Pancreas (tissue), 10 donors: Measurements from ENCODE around the gene PTOV1. TPM values are rescaled to one million over a fixed set of nuclear protein-coding genes. Genes with fewer than 3 reads are reported as not detected.

Source experiments
- ATAC-seq, 4 donors: fragments of 200-7000 bp; cut with Tn5 transposase; one replicate each; pipeline versions ENCODE4 v1.8.0 to v1.9.1; 2020; ENCODE audit warnings: mild to moderate bottlenecking in 4 of 4, moderate library complexity in 4 of 4
- DNase-seq, 6 donors: peaks; one replicate each; pipeline ENCODE4 v3.0.0-alpha.2; 2020
- FAIRE-seq: peaks from 2 replicates; lab custom pipeline; 2012; peaks lifted over from hg19 to GRCh38; lab: Jason Lieb, UNC
- H3K27ac ChIP-seq, 4 donors: fragments of 200-600 bp; sonication (generic); 1 replicate in 3 of 4; 2 replicates in 1 of 4; pipeline versions ENCODE4 v1.5.0 to v1.8.0; 2020
- H3K27me3 ChIP-seq, 4 donors: fragments of 200-600 bp; one replicate each; pipeline ENCODE4 v1.8.0; 2021
- H3K36me3 ChIP-seq, 3 donors: fragments of 200-600 bp; sonication (generic) in 1 of 3; one replicate each; pipeline versions ENCODE4 v1.5.0 to v1.8.0; 2020 to 2021
- H3K4me1 ChIP-seq, 3 donors: fragments of 200-600 bp; one replicate each; pipeline ENCODE4 v1.8.0; 2021
- H3K4me3 ChIP-seq, 4 donors: fragments of 200-600 bp; sonication (generic) in 2 of 4; one replicate each; pipeline versions ENCODE4 v1.5.0 to v1.8.0; 2020 to 2021
- H3K9me3 ChIP-seq, 4 donors: fragments of 200-600 bp; one replicate each; pipeline ENCODE4 v1.8.0; 2021
- CTCF ChIP-seq, 4 donors: fragments of 200-600 bp; sonication (generic) in 3 of 4; IDR thresholded peaks; one replicate each; pipeline versions ENCODE4 v1.5.0 to v1.8.0; 2021; ENCODE audit warnings: antibody characterized with exemption in 4 of 4
- WGBS, 2 donors: extraction: QIAGEN DNeasy Blood & Tissue Kit; methylation state at CpG; one replicate each; pipeline ENCODE4 v1.1.7; 2013; 5-methylcytosine and 5-hydroxymethylcytosine counted together
- intact Hi-C, 3 donors: fragments of 100-400 bp; cut with DNase I; formaldehyde crosslinking; loops; one replicate each; pipeline versions ENCODE4 v1.11.1 to v1.14.2; 2022
- microRNA-seq, 2 donors: library from miRNA; unstranded; fragments of <30 nt; microRNA quantifications; one replicate each; pipeline versions ENCODE4 to v1.1.0, GENCODE V29; 2019 to 2020
- polyA plus RNA-seq, 2 donors: library from polyadenylated mRNA; stranded (reverse); fragments of 200-250 nt; gene quantifications; one replicate each; pipeline ENCODE4 v1.2.3, GENCODE V29; 2013
- total RNA-seq, 6 donors: library from RNA; stranded (reverse); fragmentation: NEBNext Ultra II Directional in 4 of 6; extraction: Animal tissue kit (Norgen Biotek cat#: 25700) in 4 of 6; gene quantifications; one replicate each; pipeline versions ENCODE4 v1.2.1 to v1.2.4, GENCODE V29; 2021 to 2023
- donor health status: healthy with polysubstance abuse.
- donor health status: DM: no; HTN: no; CAD: no; lungs with moderate emphysema.
- donor health status: DM: no; HTN: no; CAD: no.
- donor health status: control.
- donor health status: control.
- donor health status: Bipolar disorder and iron deficiency.
- donor health status: DM: yes; HTN: yes; CAD: no.
- donor health status: DM: no; HTN: no; CAD: no.
- donor health status: DM: no; HTN: no; CAD: no.
- donor health status: DM: yes; HTN: yes; CAD: no.

Gene PTOV1
- total and polyA plus RNA-seq, 8 donors: 48.8 to 191 (median 76.0) TPM

GRCh38 chr19:49906879-49907564, 56.1 kb downstream of the PTOV1 start:
- peaks cover 0 to 12% (median 3%) of the 10 kb centered on the region in 3 donors for H3K36me3 ChIP-seq
- FAIRE-seq: no peak
- H3K27me3 ChIP-seq: no peaks in the 10 kb centered on the region
- no peaks in the 10 kb centered on the region for H3K9me3 ChIP-seq
- intact Hi-C loops: no loop called here
- H3K4me1 ChIP-seq: no peaks in the 10 kb centered on the region
- WGBS, 2 donors: 93 to 95% methylated on average over 14 to 16 of the region's 16 CpGs
- no peak for TF ChIP-seq CTCF (IDR thresholded peaks at IDR 0.05)
- no peak overlapping the region for H3K27ac ChIP-seq
- no peak for ATAC-seq
- H3K4me3 ChIP-seq: no peak overlapping the region
- DNase-seq: no peak

GRCh38 chr19:49907745-49908446, 56.9 kb downstream of the PTOV1 start:
- Histone ChIP-seq H3K4me3 (no peak overlapping the region), H3K9me3 (no peaks in the 10 kb centered on the region), H3K4me1 (no peaks in the 10 kb centered on the region), H3K27me3 (no peaks in the 10 kb centered on the region), H3K27ac (no peak overlapping the region), H3K36me3 (peaks cover 0 to 12% (median 3%) of the 10 kb centered on the region in 3 donors)
- TF ChIP-seq CTCF (IDR thresholded peaks at IDR 0.05): no peak
- DNase-seq (no peak), FAIRE-seq (no peak), ATAC-seq (no peak)
- intact Hi-C loops: no loop called here
- WGBS, 2 donors: 90 to 96% methylated on average over 23 of the region's 23 CpGs

- 96% methylated on average over 37 of the region's 37 CpGs for whole genome bisulfite sequencing, 2 donors
- TF ChIP-seq CTCF (IDR thresholded peaks at IDR 0.05): no peak
- intact Hi-C loops: no loop called here
- no peak overlapping the region for H3K4me3 ChIP-seq
- H3K27me3 ChIP-seq: no peaks in the 10 kb centered on the region
- no peak for FAIRE-seq
- no peak overlapping the region for H3K27ac ChIP-seq
- H3K9me3 ChIP-seq: no peaks in the 10 kb centered on the region
- H3K36me3 ChIP-seq: peaks cover 0 to 12% (median 3%) of the 10 kb centered on the region in 3 donors
- no peak for DNase-seq
- no peaks in the 10 kb centered on the region for H3K4me1 ChIP-seq
- ATAC-seq: peak in 1 of 4 donors; percentile 8
Measured at GRCh38 chr19:49908480-49909420, 57.8 kb downstream of the PTOV1 start.

GRCh38 chr19:49910179-49910578, 59.2 kb downstream of the PTOV1 start:
- peaks cover 0 to 12% (median 3%) of the 10 kb centered on the region in 3 donors for H3K36me3 ChIP-seq
- no peak for TF ChIP-seq CTCF (IDR thresholded peaks at IDR 0.05)
- H3K9me3 ChIP-seq: no peaks in the 10 kb centered on the region
- peak overlapping the region in 1 of 4 donors; percentile 11 for H3K27ac ChIP-seq
- FAIRE-seq: no peak
- no peaks in the 10 kb centered on the region for H3K27me3 ChIP-seq
- 89 to 94% methylated on average over 5 of the region's 5 CpGs for WGBS, 2 donors
- H3K4me1 ChIP-seq: no peaks in the 10 kb centered on the region
- no peak for DNase-seq
- no peak for ATAC-seq
- intact Hi-C loops: no loop called here
- no peak overlapping the region for H3K4me3 ChIP-seq

Small RNA genes within 50 kb of the gene (microRNA-seq; reads per million reads assigned to microRNA genes)
- 0.59 to 0.77 reads per million in 2 donors for gene MIR4749
- 0 to 0.59 reads per million in 2 donors for gene MIR4750
- gene MIR6800: 0 to 0.59 reads per million in 2 donors

Other genes starting within 250 kb of the PTOV1 start
- gene RRAS, start 211.0 kb upstream of the PTOV1 start, total RNA-seq: 10 to 100 TPM in 2 of 6 donors, 1 to 10 TPM in 4; 5.5 to 24.4 (median 7.5) TPM
- 10 to 100 TPM; 27.2 to 42.9 TPM for gene RRAS, start 211.0 kb upstream of the PTOV1 start, polyA plus RNA-seq
- gene SCAF1, start 208.9 kb upstream of the PTOV1 start, total RNA-seq: 10 to 100 TPM; 17.3 to 34.8 (median 28.3) TPM
- gene SCAF1, start 208.9 kb upstream of the PTOV1 start, polyA plus RNA-seq: 10 to 100 TPM; 17.8 to 30.4 TPM
- 10 to 100 TPM; 34.4 to 66.0 (median 44.7) TPM for gene IRF3, start 185.3 kb upstream of the PTOV1 start, total RNA-seq
- gene IRF3, start 185.3 kb upstream of the PTOV1 start, polyA plus RNA-seq: 100 to 1,000 TPM; 213 to 289 TPM
- 10 to 100 TPM in 2 of 6 donors, 1 to 10 TPM in 4; 6.0 to 12.0 (median 9.6) TPM for gene BCL2L12, start 185.2 kb upstream of the PTOV1 start, total RNA-seq
- 10 to 100 TPM; 16.2 to 16.5 TPM for gene BCL2L12, start 185.2 kb upstream of the PTOV1 start, polyA plus RNA-seq
- gene PRMT1, start 173.9 kb upstream of the PTOV1 start, total RNA-seq: 10 to 100 TPM; 27.2 to 61.1 (median 43.3) TPM
- gene PRMT1, start 173.9 kb upstream of the PTOV1 start, polyA plus RNA-seq: 10 to 100 TPM; 95.3 to 98.7 TPM
- under 1 TPM; 0.28 to 1.00 (median 0.58) TPM for gene ADM5, start 161.6 kb upstream of the PTOV1 start, total RNA-seq
- 1 to 10 TPM; 2.4 to 2.5 TPM for gene ADM5, start 161.6 kb upstream of the PTOV1 start, polyA plus RNA-seq
- 1 to 10 TPM in 4 of 6 donors, under 1 TPM in 2; 0.28 to 5.6 (median 2.1) TPM for gene CPT1C, start 160.0 kb upstream of the PTOV1 start, total RNA-seq
- 10 to 100 TPM; 10.5 to 12.6 TPM for gene CPT1C, start 160.0 kb upstream of the PTOV1 start, polyA plus RNA-seq
- gene TSKS, start 87.9 kb upstream of the PTOV1 start, total RNA-seq: under 1 TPM in 3 of 6 donors, not detected in 3; 0.08 to 0.34 (median 0.09) TPM
- gene TSKS, start 87.9 kb upstream of the PTOV1 start, polyA plus RNA-seq: under 1 TPM; 0.35 to 0.76 TPM
- 10 to 100 TPM; 29.3 to 42.8 (median 34.2) TPM for gene AP2A1, start 84.2 kb upstream of the PTOV1 start, total RNA-seq
- gene AP2A1, start 84.2 kb upstream of the PTOV1 start, polyA plus RNA-seq: 10 to 100 TPM; 27.1 to 29.0 TPM
- gene FUZ, start 37.9 kb upstream of the PTOV1 start, total RNA-seq: 10 to 100 TPM in 3 of 6 donors, 1 to 10 TPM in 3; 8.8 to 22.3 (median 12.1) TPM
- gene FUZ, start 37.9 kb upstream of the PTOV1 start, polyA plus RNA-seq: 10 to 100 TPM; 24.3 to 30.3 TPM
- 10 to 100 TPM; 19.4 to 34.9 (median 24.3) TPM for gene MED25, start 32.9 kb upstream of the PTOV1 start, total RNA-seq
- gene MED25, start 32.9 kb upstream of the PTOV1 start, polyA plus RNA-seq: 10 to 100 TPM; 56.8 to 60.0 TPM
- gene PNKP, start 16.4 kb downstream of the PTOV1 start, total RNA-seq: 10 to 100 TPM; 28.7 to 52.4 (median 34.6) TPM
- gene PNKP, start 16.4 kb downstream of the PTOV1 start, polyA plus RNA-seq: 100 to 1,000 TPM in 1 of 2 donors, 10 to 100 TPM in 1; 76.0 to 154 TPM
- 10 to 100 TPM; 13.8 to 22.1 (median 16.2) TPM for gene AKT1S1, start 26.2 kb downstream of the PTOV1 start, total RNA-seq
- gene AKT1S1, start 26.2 kb downstream of the PTOV1 start, polyA plus RNA-seq: 10 to 100 TPM; 22.7 to 31.1 TPM
- gene TBC1D17, start 26.5 kb downstream of the PTOV1 start, total RNA-seq: 10 to 100 TPM; 21.0 to 34.3 (median 29.9) TPM
- gene TBC1D17, start 26.5 kb downstream of the PTOV1 start, polyA plus RNA-seq: 10 to 100 TPM; 74.0 to 99.3 TPM
- 1 to 10 TPM in 2 of 6 donors, under 1 TPM in 4; 0.23 to 4.0 (median 0.63) TPM for gene IL4I1, start 45.7 kb downstream of the PTOV1 start, total RNA-seq
- gene IL4I1, start 45.7 kb downstream of the PTOV1 start, polyA plus RNA-seq: 1 to 10 TPM in 1 of 2 donors, under 1 TPM in 1; 0.45 to 1.1 TPM
- gene ATF5, start 78.0 kb downstream of the PTOV1 start, total RNA-seq: 10 to 100 TPM in 3 of 6 donors, 1 to 10 TPM in 3; 8.2 to 16.6 (median 11.2) TPM
- 10 to 100 TPM; 16.0 to 25.7 TPM for gene ATF5, start 78.0 kb downstream of the PTOV1 start, polyA plus RNA-seq
- 10 to 100 TPM; 11.4 to 26.4 (median 15.0) TPM for gene NUP62, start 78.3 kb downstream of the PTOV1 start, total RNA-seq
- gene NUP62, start 78.3 kb downstream of the PTOV1 start, polyA plus RNA-seq: 10 to 100 TPM; 19.6 to 20.7 TPM
- 10 to 100 TPM in 1 of 6 donors, 1 to 10 TPM in 3, under 1 TPM in 2; 0.14 to 26.5 (median 1.6) TPM for gene SIGLEC11, start 110.0 kb downstream of the PTOV1 start, total RNA-seq
- gene SIGLEC11, start 110.0 kb downstream of the PTOV1 start, polyA plus RNA-seq: 1 to 10 TPM in 1 of 2 donors, under 1 TPM in 1; 0.35 to 5.1 TPM
- 10 to 100 TPM; 14.4 to 32.4 (median 18.2) TPM for gene VRK3, start 174.2 kb downstream of the PTOV1 start, total RNA-seq
- gene VRK3, start 174.2 kb downstream of the PTOV1 start, polyA plus RNA-seq: 10 to 100 TPM; 16.8 to 17.4 TPM
- gene ZNF473, start 174.8 kb downstream of the PTOV1 start, total RNA-seq: 1 to 10 TPM; 3.7 to 6.3 (median 4.2) TPM
- gene ZNF473, start 174.8 kb downstream of the PTOV1 start, polyA plus RNA-seq: 1 to 10 TPM; 1.9 to 2.8 TPM